ENCODE data around the gene CCDC183.
A peak's percentile ranks its signal among the peaks of the same experiment; 100 is the strongest.

The CCDC183 gene

GRCh38 chr9:136849038-136849959, 53.2 kb downstream of the CCDC183 start, which contains the start of gene PHPT1:
Gene PHPT1 (plus strand): TSS chr9:136849409. CDS start chr9:136849431, 22 bp downstream.
- DNase-seq (ENCODE audit: low read depth, low spot score), result peak; percentile 92

DNA sequence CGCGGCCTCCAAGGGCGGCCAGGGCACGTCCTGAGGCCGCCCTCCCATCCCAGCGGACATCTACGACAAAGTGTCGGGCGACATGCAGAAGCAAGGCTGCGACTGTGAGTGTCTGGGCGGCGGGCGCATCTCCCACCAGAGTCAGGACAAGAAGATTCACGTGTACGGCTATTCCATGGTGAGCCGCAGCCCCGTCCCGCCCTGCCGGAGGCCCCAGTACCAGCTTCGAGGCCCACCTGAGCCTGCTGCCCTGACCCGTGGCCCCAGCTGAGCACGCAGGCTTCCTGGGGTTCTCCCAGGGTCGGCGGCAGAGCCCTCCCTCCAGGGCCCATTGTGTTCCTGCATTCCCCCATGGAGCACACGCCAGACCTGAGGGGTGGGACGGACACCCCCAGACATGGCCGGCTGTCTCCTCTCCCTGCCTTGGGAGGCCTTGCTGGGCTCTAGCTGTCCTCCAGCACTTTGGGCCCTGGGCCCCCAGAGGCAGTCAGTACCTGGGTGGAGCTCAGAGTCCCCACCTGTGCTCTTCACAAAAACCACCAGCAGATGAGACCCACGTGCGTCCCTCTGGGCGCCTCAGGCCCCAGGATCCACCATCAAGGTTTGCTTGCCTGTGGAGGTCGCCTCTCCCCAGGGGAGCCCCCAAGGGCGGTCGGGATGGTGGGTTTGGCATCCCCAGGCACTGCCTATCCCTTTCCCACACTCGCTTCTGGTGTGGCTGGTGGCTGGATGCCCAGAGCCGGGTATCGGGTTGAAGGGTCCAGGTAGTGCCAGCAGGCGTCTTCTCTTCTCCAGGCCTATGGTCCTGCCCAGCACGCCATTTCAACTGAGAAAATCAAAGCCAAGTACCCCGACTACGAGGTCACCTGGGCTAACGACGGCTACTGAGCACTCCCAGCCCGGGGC, 54.1 kb downstream of the CCDC183 start:
- DNase-seq (ENCODE audit: low read depth, low spot score), result no peak

DNA sequence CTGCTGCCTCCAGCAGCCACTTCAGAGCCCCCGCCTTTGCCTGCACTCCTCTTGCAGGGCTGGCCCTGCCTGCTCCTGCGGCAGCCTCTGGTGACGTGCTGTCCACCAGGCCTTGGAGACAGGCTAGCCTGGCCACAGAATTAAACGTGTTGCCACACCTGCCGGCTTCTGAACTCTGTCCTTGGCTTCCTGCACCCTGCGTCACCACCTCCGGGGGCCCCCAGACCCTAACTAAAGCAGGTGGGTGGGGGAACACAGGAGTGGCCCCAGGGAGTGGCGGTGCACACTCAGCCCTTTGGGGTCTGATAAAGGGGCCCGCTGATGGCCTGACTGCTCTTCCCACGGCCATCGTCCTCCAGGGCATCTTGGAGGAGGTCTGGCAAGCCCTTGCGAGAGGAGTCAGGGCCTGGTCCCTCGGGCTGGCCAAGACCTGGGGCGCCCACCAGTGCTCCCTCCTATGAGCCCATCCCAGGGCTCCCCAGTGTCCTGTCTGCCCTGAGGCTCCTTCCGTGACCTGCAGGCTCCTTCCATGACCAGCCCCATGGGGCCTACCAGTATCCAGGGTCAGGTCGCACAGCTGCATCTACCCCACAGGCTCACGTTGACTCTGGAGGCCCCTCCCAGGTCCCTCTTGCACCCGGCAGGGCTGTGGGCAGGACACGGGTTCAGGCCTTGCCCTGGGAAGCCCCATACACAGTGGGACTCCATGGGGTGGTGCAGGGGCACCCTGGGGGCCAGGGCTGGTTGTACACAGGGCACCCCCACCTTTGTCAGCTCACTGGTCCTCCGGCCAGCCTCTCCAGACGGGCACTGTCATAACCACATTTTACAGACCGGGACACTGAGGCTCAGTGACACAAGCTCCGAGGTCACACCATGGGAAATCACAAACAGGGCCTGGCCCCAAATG, 55.0 kb downstream of the CCDC183 start:
- DNase-seq (ENCODE audit: low read depth, low spot score), result no peak

GRCh38 chr9:136851941-136852663, 56.0 kb downstream of the CCDC183 start, which contains the start of gene MAMDC4:
Gene MAMDC4 (plus strand): TSS chr9:136852346. CDS start chr9:136852417, 71 bp downstream.
- no peak for DNase-seq (ENCODE audit: low read depth, low spot score)

GRCh38 chr9:136852664-136853595, 56.8 kb downstream of the CCDC183 start:
- DNase-seq (ENCODE audit: low read depth, low spot score), result no peak

GRCh38 chr9:136853596-136854112, 57.5 kb downstream of the CCDC183 start:
- DNase-seq (ENCODE audit: low read depth, low spot score), result no peak

- no peak for DNase-seq (ENCODE audit: low read depth, low spot score)
Measured at GRCh38 chr9:136854113-136854841, 58.1 kb downstream of the CCDC183 start.

- DNase-seq (ENCODE audit: low read depth, low spot score), result no peak
Measured at GRCh38 chr9:136854842-136855460, 58.8 kb downstream of the CCDC183 start.

DNA sequence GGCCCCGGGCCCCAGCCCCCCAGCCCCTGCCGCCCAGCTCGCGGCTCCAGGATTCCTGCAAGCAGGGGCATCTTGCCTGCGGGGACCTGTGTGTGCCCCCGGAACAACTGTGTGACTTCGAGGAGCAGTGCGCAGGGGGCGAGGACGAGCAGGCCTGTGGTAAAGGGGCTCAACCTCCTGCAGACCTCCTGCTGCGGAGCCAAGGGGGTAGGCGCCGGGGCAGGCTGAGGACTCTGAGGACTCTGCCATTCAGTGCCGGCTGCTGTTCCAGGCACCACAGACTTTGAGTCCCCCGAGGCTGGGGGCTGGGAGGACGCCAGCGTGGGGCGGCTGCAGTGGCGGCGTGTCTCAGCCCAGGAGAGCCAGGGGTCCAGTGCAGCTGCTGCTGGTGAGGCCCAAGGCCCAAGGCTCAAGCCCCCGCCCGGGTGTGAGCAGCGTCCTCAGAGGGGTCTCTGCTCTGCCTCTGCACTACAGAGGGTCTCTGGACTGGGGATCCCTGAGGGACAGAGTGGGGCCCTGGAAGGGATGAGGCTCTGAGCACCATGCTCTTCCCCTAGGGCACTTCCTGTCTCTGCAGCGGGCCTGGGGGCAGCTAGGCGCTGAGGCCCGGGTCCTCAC, 59.4 kb downstream of the CCDC183 start:
- no peak for DNase-seq (ENCODE audit: low read depth, low spot score)

- DNase-seq (ENCODE audit: low read depth, low spot score), result no peak
Measured at GRCh38 chr9:136856079-136856476, 59.9 kb downstream of the CCDC183 start.

GRCh38 chr9:136856541-136857141, 60.5 kb downstream of the CCDC183 start:
- DNase-seq (ENCODE audit: low read depth, low spot score), result no peak

- DNase-seq (ENCODE audit: low read depth, low spot score), result no peak
Measured at GRCh38 chr9:136857166-136857565, 61.0 kb downstream of the CCDC183 start.

Measured in activated naive CD8-positive, alpha-beta T cell treated with anti-CD3 and anti-CD28 coated beads, Interleukin-2, amount 50 U/mL, for 16 hours (primary cell).